ENCODE data around the gene VPS37D.
A peak's percentile ranks its signal among the peaks of the same experiment; 100 is the strongest.

Gene VPS37D

DNA sequence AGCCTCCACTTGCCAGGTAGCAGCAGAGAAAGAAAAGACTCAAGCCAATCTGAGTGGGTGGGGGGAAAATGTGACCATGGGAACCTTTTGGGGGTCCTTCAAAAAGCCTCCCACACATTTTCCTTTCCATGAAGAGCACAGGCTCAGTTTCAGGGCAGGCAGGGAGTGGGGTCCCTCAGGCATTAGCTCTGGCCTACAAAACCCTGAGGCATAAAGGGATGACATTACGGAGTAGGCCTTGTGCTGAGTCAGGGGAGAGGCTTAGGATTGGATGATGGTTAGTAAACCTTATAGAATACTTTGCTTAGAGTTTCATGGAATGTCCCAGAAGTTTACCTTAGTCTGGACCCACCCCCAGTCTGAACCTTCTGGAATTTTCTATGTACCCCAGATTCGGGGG is 12.1 kb downstream of the VPS37D start:
- Histone ChIP-seq H3K4me3 (ENCODE audit: severe bottlenecking) (no peak overlapping the region), H3K4me1 (ENCODE audit: insufficient read depth, poor library complexity, severe bottlenecking) (peaks cover 11% of the 10 kb centered on the region), H3K9me3 (ENCODE audit: severe bottlenecking) (no peaks in the 10 kb centered on the region), H3K36me3 (ENCODE audit: low read depth) (peaks cover 7% of the 10 kb centered on the region), H3K27ac (ENCODE audit: poor library complexity, severe bottlenecking) (no peak overlapping the region), H3K27me3 (ENCODE audit: insufficient read depth, poor library complexity, severe bottlenecking) (no peaks in the 10 kb centered on the region)
- DNase-seq (ENCODE audit: low spot score), result no peak
- TF ChIP-seq, protein P1, sequence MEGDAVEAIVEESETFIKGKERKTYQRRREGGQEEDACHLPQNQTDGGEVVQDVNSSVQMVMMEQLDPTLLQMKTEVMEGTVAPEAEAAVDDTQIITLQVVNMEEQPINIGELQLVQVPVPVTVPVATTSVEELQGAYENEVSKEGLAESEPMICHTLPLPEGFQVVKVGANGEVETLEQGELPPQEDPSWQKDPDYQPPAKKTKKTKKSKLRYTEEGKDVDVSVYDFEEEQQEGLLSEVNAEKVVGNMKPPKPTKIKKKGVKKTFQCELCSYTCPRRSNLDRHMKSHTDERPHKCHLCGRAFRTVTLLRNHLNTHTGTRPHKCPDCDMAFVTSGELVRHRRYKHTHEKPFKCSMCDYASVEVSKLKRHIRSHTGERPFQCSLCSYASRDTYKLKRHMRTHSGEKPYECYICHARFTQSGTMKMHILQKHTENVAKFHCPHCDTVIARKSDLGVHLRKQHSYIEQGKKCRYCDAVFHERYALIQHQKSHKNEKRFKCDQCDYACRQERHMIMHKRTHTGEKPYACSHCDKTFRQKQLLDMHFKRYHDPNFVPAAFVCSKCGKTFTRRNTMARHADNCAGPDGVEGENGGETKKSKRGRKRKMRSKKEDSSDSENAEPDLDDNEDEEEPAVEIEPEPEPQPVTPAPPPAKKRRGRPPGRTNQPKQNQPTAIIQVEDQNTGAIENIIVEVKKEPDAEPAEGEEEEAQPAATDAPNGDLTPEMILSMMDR (IDR thresholded peaks at IDR 0.05; ENCODE audit: poor library complexity, severe bottlenecking), result no peak
- ATAC-seq (ENCODE audit: low read depth), result no peak

DNA sequence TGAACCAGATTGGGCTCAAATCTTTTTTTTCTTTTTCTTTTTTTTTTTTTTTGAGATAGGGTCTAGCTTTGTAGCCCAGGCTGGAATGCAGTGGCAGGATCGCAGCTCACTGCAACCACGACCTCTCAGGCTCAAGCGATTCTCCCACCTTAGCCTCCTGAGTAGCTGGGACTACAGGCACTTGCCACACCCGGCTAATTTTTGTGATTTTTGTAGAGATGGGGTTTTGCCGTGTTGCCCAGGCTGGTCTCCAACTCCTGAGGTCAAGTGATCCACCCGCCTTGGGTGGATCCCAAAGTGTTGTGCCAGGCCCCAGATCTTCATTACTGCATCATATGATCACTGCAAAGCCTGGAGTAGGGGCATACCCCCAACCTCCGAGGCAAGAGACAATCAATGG is 12.9 kb downstream of the VPS37D start:
- Histone ChIP-seq H3K27ac (ENCODE audit: poor library complexity, severe bottlenecking) (no peak overlapping the region), H3K36me3 (ENCODE audit: low read depth) (peaks cover 7% of the 10 kb centered on the region), H3K9me3 (ENCODE audit: severe bottlenecking) (no peaks in the 10 kb centered on the region), H3K4me3 (ENCODE audit: severe bottlenecking) (no peak overlapping the region), H3K27me3 (ENCODE audit: insufficient read depth, poor library complexity, severe bottlenecking) (no peaks in the 10 kb centered on the region), H3K4me1 (ENCODE audit: insufficient read depth, poor library complexity, severe bottlenecking) (peaks cover 11% of the 10 kb centered on the region)
- TF ChIP-seq, protein P1 (IDR thresholded peaks at IDR 0.05; ENCODE audit: poor library complexity, severe bottlenecking), result no peak
- DNase-seq (ENCODE audit: low spot score), result no peak
- ATAC-seq (ENCODE audit: low read depth), result no peak

DNA sequence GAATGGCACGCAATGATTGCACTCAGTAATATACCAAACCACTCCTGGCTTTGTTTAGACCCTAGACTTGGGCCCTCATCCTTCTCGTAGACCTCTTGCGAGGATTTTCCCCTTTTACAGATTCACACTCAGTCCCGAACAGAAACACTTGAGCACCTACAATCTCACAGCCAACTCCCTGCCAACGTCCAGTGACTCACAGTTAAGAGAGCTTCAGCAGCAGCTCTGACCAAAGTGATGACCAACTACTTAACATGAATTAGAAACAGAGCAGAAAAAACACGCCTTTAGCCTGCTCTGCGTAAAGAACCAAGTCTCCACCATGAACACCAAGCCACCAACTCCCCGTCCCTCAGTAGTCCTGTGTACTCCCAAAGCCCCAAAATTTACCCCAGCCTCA is 13.4 kb downstream of the VPS37D start:
- Histone ChIP-seq H3K9me3 (ENCODE audit: severe bottlenecking) (no peaks in the 10 kb centered on the region), H3K36me3 (ENCODE audit: low read depth) (peaks cover 7% of the 10 kb centered on the region), H3K4me3 (ENCODE audit: severe bottlenecking) (no peak overlapping the region), H3K27me3 (ENCODE audit: insufficient read depth, poor library complexity, severe bottlenecking) (no peaks in the 10 kb centered on the region), H3K27ac (ENCODE audit: poor library complexity, severe bottlenecking) (no peak overlapping the region), H3K4me1 (ENCODE audit: insufficient read depth, poor library complexity, severe bottlenecking) (peaks cover 11% of the 10 kb centered on the region)
- peak; percentile 29; the same call in 1 of the 3 replicates for ATAC-seq (ENCODE audit: low read depth)
- no peak for DNase-seq (ENCODE audit: low spot score)
- TF ChIP-seq, protein P1 (IDR thresholded peaks at IDR 0.05; ENCODE audit: poor library complexity, severe bottlenecking), result no peak

DNA sequence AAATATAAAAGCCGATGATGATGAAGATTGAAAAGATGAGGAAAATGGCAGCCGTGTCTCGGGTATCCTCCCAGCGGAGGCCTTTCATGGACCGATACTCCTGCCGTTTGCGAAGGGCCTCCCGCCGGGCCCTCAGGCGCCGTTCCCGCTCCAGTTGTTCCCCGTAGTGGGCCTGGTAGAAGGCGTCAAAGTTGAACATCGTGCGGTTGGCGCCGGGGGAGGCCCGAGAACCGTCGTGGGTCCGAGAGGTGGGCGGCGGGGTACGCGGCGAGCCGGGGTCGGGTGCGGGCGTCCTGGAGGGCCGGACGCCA is 15.1 kb downstream of the VPS37D start:
- no peak for ATAC-seq (ENCODE audit: low read depth)
- Histone ChIP-seq H3K27ac (ENCODE audit: poor library complexity, severe bottlenecking) (peak overlapping the region; percentile 48), H3K36me3 (ENCODE audit: low read depth) (peaks cover 20% of the 10 kb centered on the region), H3K4me1 (ENCODE audit: insufficient read depth, poor library complexity, severe bottlenecking) (peaks cover 11% of the 10 kb centered on the region), H3K4me3 (ENCODE audit: severe bottlenecking) (peak overlapping the region; percentile 79), H3K9me3 (ENCODE audit: severe bottlenecking) (no peaks in the 10 kb centered on the region), H3K27me3 (ENCODE audit: insufficient read depth, poor library complexity, severe bottlenecking) (no peaks in the 10 kb centered on the region)
- TF ChIP-seq, protein P1 (IDR thresholded peaks at IDR 0.05; ENCODE audit: poor library complexity, severe bottlenecking), result no peak
- no peak for DNase-seq (ENCODE audit: low spot score)

DNA sequence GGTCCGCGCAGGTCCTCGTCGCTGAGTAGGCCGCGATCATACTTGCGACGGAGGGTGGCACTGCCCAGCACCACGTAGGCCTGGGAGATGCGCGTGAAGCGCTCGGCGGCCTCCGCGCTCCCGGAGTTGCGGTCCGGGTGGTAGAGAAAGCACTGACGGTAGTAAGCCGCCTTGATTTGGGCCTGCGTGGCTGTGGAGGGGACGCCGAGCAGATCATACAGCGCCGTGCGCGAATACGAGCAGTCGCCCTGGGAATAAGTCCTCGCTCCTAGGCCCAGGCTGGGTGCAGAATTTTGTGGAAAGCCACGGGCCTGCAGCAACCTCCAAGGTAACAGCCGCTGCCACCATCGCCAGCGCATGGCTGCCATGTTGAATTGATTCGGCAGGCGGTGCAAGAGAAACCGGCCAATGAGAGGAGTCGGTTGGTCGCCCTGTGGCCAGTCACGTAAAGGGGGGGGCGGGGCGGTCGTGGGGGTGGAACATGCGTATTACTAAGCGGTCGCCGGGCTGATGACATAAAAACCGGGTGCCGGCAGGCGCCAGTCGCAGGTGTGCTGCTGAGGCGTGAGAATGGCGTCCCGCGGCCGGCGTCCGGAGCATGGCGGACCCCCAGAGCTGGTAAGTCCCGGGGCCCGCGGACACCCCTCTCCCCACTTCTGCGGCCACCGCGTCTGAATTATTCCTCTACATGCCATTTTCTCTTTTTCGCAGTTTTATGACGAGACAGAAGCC is 15.6 kb downstream of the VPS37D start, which contains the start of the genes BUD23 and DNAJC30:
BUD23 (plus strand) TSS at position 542 of the 732 bp plus-strand sequence; CDS start at position 571, 29 bp downstream.
DNAJC30 (minus strand) TSS at position 398 of the 732 bp plus-strand sequence; CDS start at position 368, 30 bp downstream.
- peaks cover 18% of the 10 kb centered on the region for H3K36me3 ChIP-seq (ENCODE audit: low read depth)
- ATAC-seq (ENCODE audit: low read depth), result peak; percentile 92

More for the DNA sequence above, 15.6 kb downstream of the VPS37D start, which contains the start of the genes BUD23 and DNAJC30:
- Histone ChIP-seq H3K4me3 (ENCODE audit: severe bottlenecking) (peak within 1 kb of the TSS; percentile 79), H3K9me3 (ENCODE audit: severe bottlenecking) (no peaks in the 10 kb centered on the region), H3K27ac (ENCODE audit: poor library complexity, severe bottlenecking) (peak within 1 kb of the TSS; percentile 48), H3K27me3 (ENCODE audit: insufficient read depth, poor library complexity, severe bottlenecking) (no peaks in the 10 kb centered on the region), H3K4me1 (ENCODE audit: insufficient read depth, poor library complexity, severe bottlenecking) (peaks cover 11% of the 10 kb centered on the region)
- DNase-seq (ENCODE audit: low spot score), result peak; percentile 97
- TF ChIP-seq, protein P1 (IDR thresholded peaks at IDR 0.05; ENCODE audit: poor library complexity, severe bottlenecking), result no peak
